GM18505 (cell line): ENCODE data around the gene TWNK.
"Not testable (repeated sequence)": the region's sequence is repeated elsewhere in the genome, so short reads cannot be mapped to it uniquely, and the experiment has no call there.

Experiments
- ATAC-seq: cut with Tn5 transposase; IDR thresholded peaks from one replicate; pipeline ENCODE4 v1.9.1; 2021; ENCODE audit not compliant: unreplicated experiment
- POLR2A ChIP-seq: IDR thresholded peaks from 4 replicates; pipeline ENCODE4 v1.6.1; 2011; ENCODE audit warnings: borderline replicate concordance; ENCODE audit not compliant: insufficient read depth, insufficient read length; ENCODE audit errors: extremely low read depth

The TWNK gene

DNA sequence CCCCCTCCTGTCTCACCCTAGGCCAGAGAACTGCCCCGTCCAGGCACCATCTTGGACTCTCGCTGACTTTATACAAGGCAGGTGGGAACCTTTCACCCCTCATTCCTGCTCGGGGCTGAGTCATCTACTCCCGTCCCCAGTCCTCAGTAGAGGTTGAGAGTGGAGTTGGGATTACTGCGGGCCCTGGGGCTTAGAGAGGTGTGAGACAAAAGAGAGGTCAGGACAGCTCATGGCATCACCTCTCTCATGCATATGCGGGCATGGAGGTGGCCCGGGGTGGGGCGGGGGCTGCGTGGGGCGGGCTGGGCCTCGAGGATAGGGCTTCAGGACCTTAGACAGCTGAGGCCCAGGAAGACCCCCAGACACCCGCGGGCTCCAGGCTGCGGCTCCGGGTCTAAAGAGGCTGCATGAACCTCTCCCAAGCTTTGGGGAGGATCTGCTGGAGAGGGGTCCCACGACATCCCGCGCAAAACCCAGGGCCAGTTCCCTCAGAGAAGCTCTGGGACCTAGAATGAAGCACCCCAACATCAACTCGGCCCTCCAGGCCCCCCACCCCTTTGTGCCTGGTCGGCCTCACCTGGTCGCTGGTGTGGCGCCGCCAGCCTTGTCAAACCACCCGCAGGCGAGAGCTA lies 43.3 kb downstream of the TWNK start:
- TF ChIP-seq POLR2A = no peak
- ATAC-seq = no peak

- ATAC-seq = peak; percentile 85
- no peak for TF ChIP-seq POLR2A
These were observed 43.9 kb downstream of the TWNK start, which contains the start of the genes PDZD7 and SFXN3 for GRCh38 chr10:101031128-101031795. PDZD7 (minus strand) TSS chr10:101031129; CDS start chr10:101030219, 910 bp downstream. SFXN3 (plus strand) TSS chr10:101031234; CDS start chr10:101034695, 3,461 bp downstream.

DNA sequence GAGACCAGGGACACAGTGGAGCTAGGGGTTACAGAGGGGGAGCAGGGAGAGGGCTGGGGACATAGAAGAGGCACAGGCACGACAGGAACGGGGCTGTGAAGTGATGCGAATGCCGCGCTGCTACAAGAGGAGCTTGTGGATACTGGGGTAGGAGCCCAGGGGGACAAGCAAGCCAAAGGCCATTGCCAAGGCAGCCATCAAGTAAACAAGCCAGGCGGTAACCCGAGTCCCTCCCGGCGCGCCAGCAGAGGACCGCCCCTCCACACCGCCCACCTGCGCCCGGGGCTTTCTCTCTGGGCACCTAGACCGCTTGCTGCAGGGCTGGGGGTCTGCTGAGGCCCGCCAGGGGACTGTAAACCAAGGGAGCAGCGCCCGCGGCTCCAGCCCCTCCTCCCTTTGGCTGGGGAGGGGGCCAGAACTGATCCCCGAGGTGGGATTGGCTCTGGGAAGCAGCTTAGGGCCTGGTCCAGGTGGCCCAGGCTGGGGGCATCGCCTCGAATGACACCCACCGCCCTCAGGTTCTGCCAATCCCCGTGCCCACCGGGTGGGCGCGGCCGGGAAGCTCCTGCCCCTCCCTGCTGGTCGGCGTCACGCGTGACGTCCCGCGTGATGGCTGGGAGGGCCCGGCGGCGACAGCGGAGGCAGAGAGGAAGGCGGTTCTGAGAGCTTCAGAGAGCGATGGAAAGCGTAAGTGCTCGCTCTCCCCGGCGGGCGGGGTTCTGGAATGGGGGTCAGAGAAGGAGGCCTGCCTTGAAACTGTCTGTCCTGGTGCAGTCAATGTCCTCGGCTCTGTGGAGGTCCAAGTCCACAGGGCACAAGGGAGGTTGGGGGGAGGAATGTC lies 44.7 kb downstream of the TWNK start:
- ATAC-seq = no peak
- no peak for TF ChIP-seq POLR2A

- ATAC-seq = no peak
- no peak for TF ChIP-seq POLR2A
These were observed 45.4 kb downstream of the TWNK start for GRCh38 chr10:101032637-101033224.

DNA sequence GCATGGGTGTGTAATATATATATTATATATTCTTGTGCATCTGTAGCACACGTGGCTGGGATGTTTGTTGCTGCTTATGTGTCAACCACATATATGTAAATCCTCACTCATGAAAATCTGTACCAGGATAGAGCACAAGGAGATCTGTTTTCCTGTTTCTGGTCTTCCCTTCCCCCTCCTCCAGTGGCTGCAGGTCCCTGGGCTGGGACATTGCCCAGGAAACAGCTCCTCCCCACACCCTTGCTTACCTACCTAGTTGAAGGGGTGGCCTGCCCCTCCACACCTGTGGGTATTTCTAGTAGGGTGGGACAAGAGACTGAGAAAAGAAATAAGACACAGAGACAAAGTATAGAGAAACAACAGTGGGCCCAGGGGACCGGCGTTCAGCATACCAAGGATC lies 45.9 kb downstream of the TWNK start:
- no peak for ATAC-seq
- no peak for TF ChIP-seq POLR2A

DNA sequence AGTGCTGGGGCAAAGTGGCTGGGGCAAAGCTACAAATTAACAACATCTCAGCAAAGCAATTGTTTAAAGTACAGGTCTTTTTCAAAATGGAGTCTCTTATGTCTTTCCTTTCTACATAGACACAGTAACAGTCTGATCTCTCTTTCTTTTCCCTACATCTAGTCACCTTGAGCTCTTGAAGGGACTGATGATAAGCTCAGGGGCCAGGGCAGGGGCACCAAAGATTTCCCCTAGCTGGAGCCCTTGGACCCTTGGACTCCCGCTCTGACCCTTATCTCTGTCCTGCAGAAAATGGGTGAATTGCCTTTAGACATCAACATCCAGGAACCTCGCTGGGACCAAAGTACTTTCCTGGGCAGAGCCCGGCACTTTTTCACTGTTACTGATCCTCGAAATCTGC lies 47.1 kb downstream of the TWNK start:
- not testable (repeated sequence) for ATAC-seq

- ATAC-seq = no peak
- no peak for TF ChIP-seq POLR2A
These were observed 48.0 kb downstream of the TWNK start for GRCh38 chr10:101035314-101035713.

- TF ChIP-seq POLR2A = no peak
- no peak for ATAC-seq
These were observed 48.8 kb downstream of the TWNK start for GRCh38 chr10:101035916-101036702.

DNA sequence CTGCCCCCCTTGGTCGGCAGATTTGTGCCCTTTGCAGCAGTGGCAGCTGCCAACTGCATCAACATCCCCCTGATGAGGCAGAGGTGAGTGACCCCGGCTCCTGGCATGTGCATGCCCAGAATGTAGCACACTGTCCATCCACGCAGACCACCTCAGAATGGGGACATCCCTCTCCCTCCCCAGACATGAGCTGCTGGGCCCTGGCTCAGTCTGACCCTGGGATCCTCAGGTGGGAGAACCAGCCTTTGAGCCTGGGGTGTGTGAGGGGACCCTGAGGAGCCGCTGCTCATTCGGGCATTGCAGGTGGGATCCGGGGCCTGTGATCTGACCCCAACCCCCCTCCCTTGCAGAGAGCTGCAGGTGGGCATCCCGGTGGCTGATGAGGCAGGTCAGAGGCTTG lies 49.4 kb downstream of the TWNK start:
- no peak for TF ChIP-seq POLR2A
- ATAC-seq = no peak

DNA sequence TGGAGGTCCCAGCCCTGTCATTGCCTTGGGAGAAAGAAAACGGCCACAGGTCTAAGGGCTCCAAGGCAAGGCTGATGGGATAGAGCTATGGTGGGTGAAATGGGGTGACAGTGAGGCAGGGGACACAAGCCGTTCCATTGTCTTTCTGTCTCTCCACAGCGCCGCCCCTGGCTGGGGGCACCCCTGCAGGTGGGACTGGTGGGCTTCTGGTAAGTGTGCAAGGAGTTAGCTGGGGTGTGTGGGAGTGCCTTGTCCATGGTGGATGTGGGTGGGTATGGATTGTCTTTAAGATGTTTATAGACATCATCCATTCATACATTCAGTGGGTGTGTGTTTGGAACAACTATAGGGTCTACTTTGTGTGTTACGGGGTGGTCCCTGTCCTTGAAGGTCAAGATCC lies 51.1 kb downstream of the TWNK start:
- TF ChIP-seq POLR2A = no peak
- no peak for ATAC-seq

DNA sequence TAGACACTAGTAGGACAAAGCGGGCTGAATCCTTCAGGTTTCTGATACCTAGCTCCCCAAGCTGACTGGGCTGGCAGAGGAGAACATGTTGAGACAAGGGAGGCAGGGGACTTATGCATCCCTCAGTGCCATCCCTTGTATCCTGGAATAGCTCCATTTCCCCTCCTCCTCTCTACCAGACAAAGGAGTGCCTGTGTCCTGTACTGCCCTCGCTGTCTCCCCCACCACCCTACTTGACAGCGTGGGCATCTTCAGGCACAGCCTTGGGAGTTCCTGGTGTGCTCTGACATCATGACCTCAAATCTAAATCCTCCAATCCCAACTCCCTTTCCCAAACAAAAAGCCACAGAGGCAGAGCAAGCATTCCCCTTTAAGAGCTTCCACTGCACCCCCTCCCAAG lies 52.7 kb downstream of the TWNK start:
- no peak for TF ChIP-seq POLR2A
- ATAC-seq = no peak

DNA sequence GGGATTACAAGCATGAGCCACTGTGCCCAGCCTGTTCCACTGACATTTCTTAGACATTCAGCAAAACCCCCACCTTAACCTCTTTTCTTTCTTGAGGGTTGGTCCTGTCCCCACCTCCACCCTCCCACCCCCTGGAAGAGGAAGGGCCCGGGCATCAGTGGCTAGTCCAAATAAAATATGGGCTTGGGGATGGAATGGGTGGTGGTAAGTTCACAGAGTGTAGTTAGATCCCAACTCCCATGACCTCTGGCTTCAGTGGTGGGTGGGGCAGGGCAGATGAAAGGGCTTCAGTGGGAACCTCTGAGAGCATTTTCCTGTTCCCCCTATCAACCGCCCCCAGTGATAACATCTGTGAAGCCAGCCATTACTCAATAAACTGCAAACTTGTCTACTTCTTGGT lies 53.5 kb downstream of the TWNK start:
- no peak for TF ChIP-seq POLR2A
- ATAC-seq = no peak

GRCh38 chr10:101041252-101041761 lies 54.0 kb downstream of the TWNK start:
- TF ChIP-seq POLR2A = no peak
- ATAC-seq = peak; percentile 57

- ATAC-seq = no peak
- no peak for TF ChIP-seq POLR2A
These were observed 54.8 kb downstream of the TWNK start for GRCh38 chr10:101042118-101042517.
